Spleen (tissue), 7 donors: ENCODE results near the gene CFB.
A peak's percentile ranks its signal among the peaks of the same experiment; 100 is the strongest.

ENCODE experiments used
- POLR2A ChIP-seq, 3 donors: fragments of 450-650 bp; IDR thresholded peaks; one replicate each; pipeline ENCODE4 v1.5.1; 2017; ENCODE audit warnings: antibody characterized with exemption in 3 of 3, mild to moderate bottlenecking in 1 of 3
- POLR2AphosphoS5 ChIP-seq, 3 donors: sonication (generic); formaldehyde crosslinking; IDR thresholded peaks; one replicate each; pipeline ENCODE4 v1.5.1; 2017; ENCODE audit warnings: antibody characterized with exemption in 3 of 3
- TF ChIP-seq, protein P1 (sequence below), 11 experiments: fragments of 200-600 bp in 7 of 11; fragments of 450-650 bp in 4 of 11; sonication (generic) in 4 of 11; IDR thresholded peaks in 8 of 11; conservative IDR thresholded peaks in 3 of 11; 1 replicate in 7 of 11; 2 replicates in 4 of 11; pipeline versions ENCODE4 v1.4.0 to v1.8.0; 2016 to 2021; ENCODE audit warnings: antibody characterized with exemption in 11 of 11, inconsistent platforms in 4 of 11, mild to moderate bottlenecking in 1 of 11
- donor health status: DM: no; HTN: no; CAD: no; lungs with moderate emphysema.
- donor health status: DM: no; HTN: no; CAD: no.
- donor health status: DM: no; HTN: no; CAD: no.

DNA sequence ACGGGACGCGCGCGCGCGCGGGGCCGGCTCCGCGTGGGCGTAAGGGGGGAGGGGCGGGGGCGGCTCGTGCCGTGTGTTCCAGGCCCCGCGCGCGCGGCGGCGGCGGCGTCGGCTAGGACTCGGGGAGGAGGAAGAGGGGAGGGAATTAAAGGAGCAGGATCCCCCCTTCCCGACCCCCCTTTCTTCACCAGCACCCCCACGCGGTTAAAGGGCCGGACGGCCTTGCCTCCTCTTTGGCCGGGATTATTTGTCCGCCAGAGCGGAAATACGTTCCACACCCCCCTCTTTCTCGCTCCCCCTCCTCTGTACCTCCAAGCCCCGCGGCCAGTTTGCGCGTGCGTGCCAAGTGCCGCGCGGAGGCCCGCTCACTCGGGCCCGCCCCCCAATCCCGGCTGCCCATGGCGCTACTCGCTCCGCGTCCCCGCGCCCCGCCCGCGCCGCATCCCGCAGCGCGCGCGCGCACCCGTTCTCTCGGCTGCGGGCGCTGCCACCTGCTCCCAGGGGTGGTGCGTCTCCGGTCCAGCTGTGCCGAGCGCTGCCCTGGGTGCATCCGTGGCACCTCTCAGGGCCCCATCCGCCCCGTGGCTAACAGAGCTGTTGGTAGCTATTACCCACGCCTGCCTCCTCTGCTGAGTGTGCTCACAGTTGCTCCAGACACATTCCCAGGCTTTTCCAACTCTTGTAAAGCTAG lies 43.8 kb upstream of the CFB start, which contains the start of gene ZBTB12:
- TF ChIP-seq, protein P1, sequence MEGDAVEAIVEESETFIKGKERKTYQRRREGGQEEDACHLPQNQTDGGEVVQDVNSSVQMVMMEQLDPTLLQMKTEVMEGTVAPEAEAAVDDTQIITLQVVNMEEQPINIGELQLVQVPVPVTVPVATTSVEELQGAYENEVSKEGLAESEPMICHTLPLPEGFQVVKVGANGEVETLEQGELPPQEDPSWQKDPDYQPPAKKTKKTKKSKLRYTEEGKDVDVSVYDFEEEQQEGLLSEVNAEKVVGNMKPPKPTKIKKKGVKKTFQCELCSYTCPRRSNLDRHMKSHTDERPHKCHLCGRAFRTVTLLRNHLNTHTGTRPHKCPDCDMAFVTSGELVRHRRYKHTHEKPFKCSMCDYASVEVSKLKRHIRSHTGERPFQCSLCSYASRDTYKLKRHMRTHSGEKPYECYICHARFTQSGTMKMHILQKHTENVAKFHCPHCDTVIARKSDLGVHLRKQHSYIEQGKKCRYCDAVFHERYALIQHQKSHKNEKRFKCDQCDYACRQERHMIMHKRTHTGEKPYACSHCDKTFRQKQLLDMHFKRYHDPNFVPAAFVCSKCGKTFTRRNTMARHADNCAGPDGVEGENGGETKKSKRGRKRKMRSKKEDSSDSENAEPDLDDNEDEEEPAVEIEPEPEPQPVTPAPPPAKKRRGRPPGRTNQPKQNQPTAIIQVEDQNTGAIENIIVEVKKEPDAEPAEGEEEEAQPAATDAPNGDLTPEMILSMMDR (IDR thresholded peaks at IDR 0.05 in 8 of 11, conservative IDR thresholded peaks at IDR 0.05 in 3 of 11) = no peak
- TF ChIP-seq POLR2A (IDR thresholded peaks at IDR 0.05) (peak in 1 of 3 donors; percentile 1), POLR2AphosphoS5 (IDR thresholded peaks at IDR 0.05) (peak; percentile 86 to 89 (median 87))
